ENCODE data around the gene PRKAG2. TPM values are rescaled to one million over a fixed set of nuclear protein-coding genes. Genes with fewer than 3 reads are reported as not detected.
A peak's percentile ranks its signal among the peaks of the same experiment; 100 is the strongest.

The PRKAG2 gene
- total and polyA plus RNA-seq, 2 of the 8 experiments (the other 6 are each of a cell fraction or from before 2014, with no cell fraction given) = 7.5 to 18.1 TPM

- Histone ChIP-seq H3K27ac (ENCODE audit: low read depth, low read length) (no peak overlapping the region), H4K20me1 (replicated peaks in 1 of 2; ENCODE audit: control insufficient read depth in 1 of 2, insufficient read depth in 2 of 2, low read length in 2 of 2) (peaks cover 0 to 3% of the 10 kb centered on the region in 2 experiments), H3K4me3 (ENCODE audit: extremely low read depth in 1 of 4, insufficient read depth in 2 of 4, low read depth in 3 of 4, low read length in 4 of 4) (no peak overlapping the region), H2BK5ac (ENCODE audit: low read depth, low read length) (no peak overlapping the region), H3K23me2 (ENCODE audit: low read depth, low read length) (peaks cover 7% of the 10 kb centered on the region; the same call in 1 of the 2 replicates), H3K4me1 (replicated peaks in 1 of 4; ENCODE audit: control insufficient read depth in 3 of 4, insufficient read depth in 4 of 4, low read length in 3 of 4) (peaks cover 0 to 3% (median 0%) of the 10 kb centered on the region in 4 experiments; a peak in 1 of 7 replicates), H2BK15ac (ENCODE audit: low read length) (no peak overlapping the region), H3K79me1 (ENCODE audit: low read depth, low read length) (no peaks in the 10 kb centered on the region), H3K36me3 (ENCODE audit: control insufficient read depth in 2 of 4, insufficient read depth in 4 of 4, low read length in 3 of 4) (no peaks in the 10 kb centered on the region), H3K79me2 (ENCODE audit: control insufficient read depth in 1 of 2, insufficient read depth in 2 of 2, low read length in 2 of 2) (no peaks in the 10 kb centered on the region), H3K27me3 (replicated peaks in 1 of 4; ENCODE audit: control insufficient read depth in 3 of 4, extremely low read depth in 1 of 4, insufficient read depth in 3 of 4, low read length in 3 of 4) (no peaks in the 10 kb centered on the region), H3K4me2 (ENCODE audit: insufficient read depth in 1 of 2, low read depth in 2 of 2, low read length in 2 of 2) (no peak overlapping the region), H2BK20ac (ENCODE audit: low read length) (no peak overlapping the region), H2BK120ac (replicated peaks; ENCODE audit: low read depth, low read length) (no peak overlapping the region), H3K9me3 (ENCODE audit: insufficient read depth in 2 of 2, low read depth in 1 of 2, low read length in 1 of 2) (no peaks in the 10 kb centered on the region), H2AFZ (ENCODE audit: low read length) (no peak overlapping the region), H3K18ac (ENCODE audit: extremely low read depth, low read length) (no peak overlapping the region), H3K4ac (replicated peaks; ENCODE audit: insufficient read length, low read depth, low read length) (peak overlapping the region; percentile 90), H4K5ac (ENCODE audit: insufficient read length, low read depth, low read length) (no peak overlapping the region), H3K23ac (ENCODE audit: insufficient read length) (no peak overlapping the region), H2BK12ac (ENCODE audit: low read depth, low read length) (no peak overlapping the region), H3K9ac (replicated peaks in 1 of 4; ENCODE audit: extremely low read depth in 1 of 4, low read depth in 3 of 4, low read length in 3 of 4) (no peak overlapping the region), H2AK5ac (ENCODE audit: low read depth, low read length) (peak overlapping the region; percentile 86; the same call in 1 of the 2 replicates), H3K14ac (ENCODE audit: insufficient read length) (no peak overlapping the region), H3K56ac (replicated peaks; ENCODE audit: insufficient read length, low read depth, low read length) (no peak overlapping the region), H4K91ac (replicated peaks; ENCODE audit: insufficient read length, low read length) (no peak overlapping the region), H4K8ac (ENCODE audit: extremely low read depth, insufficient read depth, low read length) (no peak overlapping the region)
- ChIA-PET POLR2A (ENCODE audit: partially characterized antibody) (interaction anchor here (0.7 kb wide), 1 partner anchor 36 kb away, joined by 3 read pairs; no protein-coding TSS in a partner anchor), CTCF (ENCODE audit: partially characterized antibody) (interaction anchor here (0.6 to 0.7 kb wide), 2 partner anchors 24 to 145 kb away, joined by 3 read pairs; no protein-coding TSS in a partner anchor)
- 86% methylated on average over 14 of the region's 16 CpGs; no CpG with 5 or more reads in 1 of the 2 experiments for WGBS, 2 experiments (ENCODE audit: extremely low coverage in 1 of 2, insufficient coverage in 1 of 2, insufficient read length in 1 of 2, insufficient replicate concordance in 2 of 2, low coverage in 1 of 2, low lambda C conversion rate in 2 of 2, missing lambda C conversion rate in 1 of 2)
- no peak for DNase-seq (ENCODE audit: low read depth in 1 of 2, low spot score in 2 of 2)
- no peak for FAIRE-seq
- TF ChIP-seq EP300 (IDR thresholded peaks at IDR 0.05; ENCODE audit: borderline replicate concordance in 1 of 2, low read depth in 2 of 2, low read length in 2 of 2) = no peak
- no peak for TF ChIP-seq NANOG (IDR thresholded peaks at IDR 0.05; ENCODE audit: insufficient read depth, low read depth, low read length, poor library complexity, severe bottlenecking)
- TF ChIP-seq BRCA1 (IDR thresholded peaks at IDR 0.05; ENCODE audit: low read depth, low read length) = no peak
- no peak for TF ChIP-seq SIX5 (IDR thresholded peaks at IDR 0.05; ENCODE audit: low read depth, low read length)
- TF ChIP-seq SAP30 (IDR thresholded peaks at IDR 0.05; ENCODE audit: insufficient read depth, insufficient replicate concordance, low read length) = no peak
- TF ChIP-seq, protein P1, sequence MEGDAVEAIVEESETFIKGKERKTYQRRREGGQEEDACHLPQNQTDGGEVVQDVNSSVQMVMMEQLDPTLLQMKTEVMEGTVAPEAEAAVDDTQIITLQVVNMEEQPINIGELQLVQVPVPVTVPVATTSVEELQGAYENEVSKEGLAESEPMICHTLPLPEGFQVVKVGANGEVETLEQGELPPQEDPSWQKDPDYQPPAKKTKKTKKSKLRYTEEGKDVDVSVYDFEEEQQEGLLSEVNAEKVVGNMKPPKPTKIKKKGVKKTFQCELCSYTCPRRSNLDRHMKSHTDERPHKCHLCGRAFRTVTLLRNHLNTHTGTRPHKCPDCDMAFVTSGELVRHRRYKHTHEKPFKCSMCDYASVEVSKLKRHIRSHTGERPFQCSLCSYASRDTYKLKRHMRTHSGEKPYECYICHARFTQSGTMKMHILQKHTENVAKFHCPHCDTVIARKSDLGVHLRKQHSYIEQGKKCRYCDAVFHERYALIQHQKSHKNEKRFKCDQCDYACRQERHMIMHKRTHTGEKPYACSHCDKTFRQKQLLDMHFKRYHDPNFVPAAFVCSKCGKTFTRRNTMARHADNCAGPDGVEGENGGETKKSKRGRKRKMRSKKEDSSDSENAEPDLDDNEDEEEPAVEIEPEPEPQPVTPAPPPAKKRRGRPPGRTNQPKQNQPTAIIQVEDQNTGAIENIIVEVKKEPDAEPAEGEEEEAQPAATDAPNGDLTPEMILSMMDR (IDR thresholded peaks at IDR 0.05; ENCODE audit: control extremely low read depth in 1 of 3, insufficient read depth in 1 of 3, low read depth in 1 of 3, low read length in 3 of 3) = no peak
- no peak for TF ChIP-seq EZH2 (IDR thresholded peaks at IDR 0.05; ENCODE audit: low read depth, low read length, severe bottlenecking)
- TF ChIP-seq SP2 (IDR thresholded peaks at IDR 0.05; ENCODE audit: low read length) = no peak
- no peak for TF ChIP-seq GTF2F1 (IDR thresholded peaks at IDR 0.05; ENCODE audit: borderline replicate concordance, low read depth, low read length)
- TF ChIP-seq SP1 (IDR thresholded peaks at IDR 0.05; ENCODE audit: low read depth, low read length) = no peak
- no peak for TF ChIP-seq SP4 (IDR thresholded peaks at IDR 0.05; ENCODE audit: low read length)
These were observed 20.4 kb downstream of the PRKAG2 start for GRCh38 chr7:151856516-151856915.

All from H1 (cell line).